SH-SY5Y (cell line): ENCODE measurements around the gene ACER3.

ENCODE experiments used
- GATA2 ChIP-seq: IDR thresholded peaks from 2 replicates; pipeline ENCODE4 v1.6.1; 2011; ENCODE audit warnings: mild to moderate bottlenecking, low read depth, low read length
- GATA3 ChIP-seq: IDR thresholded peaks from 2 replicates; pipeline ENCODE4 v1.6.1; 2011; ENCODE audit warnings: low read depth, mild to moderate bottlenecking, low read length, moderate library complexity

- TF ChIP-seq GATA3 (no peak), GATA2 (no peak)
These were observed 50.1 kb downstream of the ACER3 start for GRCh38 chr11:76910620-76911414.
